Left colon (tissue), 2 donors: Measurements from ENCODE around the gene GNAZ. TPM values are rescaled to one million over a fixed set of nuclear protein-coding genes. Genes with fewer than 3 reads are reported as not detected.
"Not testable (repeated sequence)": the region's sequence is repeated elsewhere in the genome, so short reads cannot be mapped to it uniquely, and the experiment has no call there.

Source experiments
- ATAC-seq: fragments of 200-7000 bp; cut with Tn5 transposase; one replicate; pipeline ENCODE4 v1.9.1; 2020; ENCODE audit warnings: mild to moderate bottlenecking, moderate library complexity
- DNase-seq, 2 donors: peaks; one replicate each; pipeline ENCODE4 v3.0.0-alpha.2; 2020
- intact Hi-C, 2 donors: fragments of 100-400 bp; cut with DNase I in 1 of 2; cut with micrococcal nuclease in 1 of 2; formaldehyde crosslinking; loops; one replicate each; pipeline versions ENCODE4 v1.11.2 to v1.14.0; 2022; cut with DNase I, micrococcal nuclease
- long read RNA-seq: library from polyadenylated mRNA; unstranded; transcript quantifications from one replicate; pipeline ENCODE4 v2.0.0, GENCODE V29; 2021
- total RNA-seq, 2 donors: library from RNA; stranded (reverse); fragmentation: NEBNext Ultra II Directional; extraction: Animal tissue kit (Norgen Biotek cat#: 25700); gene quantifications; one replicate each; pipeline ENCODE4 v1.2.1, GENCODE V29; 2021
- donor health status: DM: no; HTN: no; CAD: no.
- donor health status: DM: yes; HTN: yes; CAD: no.

Gene GNAZ
- total RNA-seq: 1 to 10 TPM; 1.0 to 2.9 TPM
- long read RNA-seq, partial matches to known transcripts: 1 of 1 reads
- long read RNA-seq, other reads (novel, unspliced or antisense): 0 of 1 reads

- peak in 1 of 2 donors; percentile 38 for DNase-seq
- intact Hi-C loops: no loop called here
- peak; percentile 41 for ATAC-seq
Measured at GRCh38 chr22:23070418-23071229, at the start of gene GNAZ. TSS of gene GNAZ (plus strand) at chr22:23070519. CDS start at chr22:23095696, 25,177 bp downstream.

- ATAC-seq (no peak), DNase-seq (no peak)
- intact Hi-C loops: no loop called here
Measured at GRCh38 chr22:23020659-23021293, 49.5 kb upstream of the GNAZ start.

GRCh38 chr22:23021660-23022353 lies 48.5 kb upstream of the GNAZ start:
- intact Hi-C loops, ATAC-seq, DNase-seq: not testable (repeated sequence)

- ATAC-seq (no peak), DNase-seq (no peak)
- intact Hi-C loops: no loop called here
Measured at GRCh38 chr22:23023294-23023693, 47.0 kb upstream of the GNAZ start.

- DNase-seq: no peak
- intact Hi-C loops: no loop called here
- no peak for ATAC-seq
Measured at GRCh38 chr22:23026777-23027176, 43.5 kb upstream of the GNAZ start.

- intact Hi-C loops, DNase-seq, ATAC-seq: not testable (repeated sequence)
Measured at GRCh38 chr22:23027849-23028248, 42.5 kb upstream of the GNAZ start.

- intact Hi-C loops: no loop called here
- DNase-seq (no peak), ATAC-seq (no peak)
Measured at GRCh38 chr22:23029521-23030228, 40.6 kb upstream of the GNAZ start.

GRCh38 chr22:23031381-23031780 lies 38.9 kb upstream of the GNAZ start:
- intact Hi-C loops: no loop called here
- no peak for ATAC-seq
- DNase-seq: no peak

- intact Hi-C loops: no loop called here
- ATAC-seq (no peak), DNase-seq (no peak)
Measured at GRCh38 chr22:23031786-23032185, 38.5 kb upstream of the GNAZ start.

- no peak for DNase-seq
- ATAC-seq: no peak
- intact Hi-C loops: no loop called here
Measured at GRCh38 chr22:23032658-23033057, 37.7 kb upstream of the GNAZ start.

- no peak for DNase-seq
- no peak for ATAC-seq
- intact Hi-C loops: no loop called here
Measured at GRCh38 chr22:23033116-23033905, 37.0 kb upstream of the GNAZ start.

- intact Hi-C loops: no loop called here
- DNase-seq (no peak), ATAC-seq (no peak)
Measured at GRCh38 chr22:23034621-23035556, 35.4 kb upstream of the GNAZ start.

GRCh38 chr22:23035557-23036277 lies 34.6 kb upstream of the GNAZ start:
- ATAC-seq (no peak), DNase-seq (no peak)
- intact Hi-C loops: no loop called here

GRCh38 chr22:23036684-23037428 lies 33.5 kb upstream of the GNAZ start:
- DNase-seq (no peak), ATAC-seq (peak; percentile 58)
- intact Hi-C loops: no loop called here

- DNase-seq (no peak), ATAC-seq (no peak)
- intact Hi-C loops: no loop called here
Measured at GRCh38 chr22:23037429-23038333, 32.6 kb upstream of the GNAZ start.
